ENCODE measurements around the gene U2AF1L4.
"Not testable (repeated sequence)": the region's sequence is repeated elsewhere in the genome, so short reads cannot be mapped to it uniquely, and the experiment has no call there.

The U2AF1L4 gene

DNA sequence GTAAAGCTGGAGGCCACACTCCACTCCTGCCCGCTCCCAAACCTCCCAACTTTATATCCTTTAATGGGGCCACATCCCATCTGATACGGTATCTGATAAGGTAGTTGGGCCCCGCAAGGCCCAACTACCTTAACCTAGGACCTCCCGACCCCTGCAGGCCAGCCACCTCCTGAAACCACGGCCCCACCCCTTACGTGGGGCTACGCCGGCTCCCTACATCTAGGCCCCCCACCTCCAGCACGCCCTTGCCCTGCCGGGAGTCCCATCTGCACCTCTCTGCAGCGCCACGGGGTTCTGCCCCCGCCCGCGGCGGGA lies 5.2 kb downstream of the U2AF1L4 start:
- no peak for DNase-seq

DNA sequence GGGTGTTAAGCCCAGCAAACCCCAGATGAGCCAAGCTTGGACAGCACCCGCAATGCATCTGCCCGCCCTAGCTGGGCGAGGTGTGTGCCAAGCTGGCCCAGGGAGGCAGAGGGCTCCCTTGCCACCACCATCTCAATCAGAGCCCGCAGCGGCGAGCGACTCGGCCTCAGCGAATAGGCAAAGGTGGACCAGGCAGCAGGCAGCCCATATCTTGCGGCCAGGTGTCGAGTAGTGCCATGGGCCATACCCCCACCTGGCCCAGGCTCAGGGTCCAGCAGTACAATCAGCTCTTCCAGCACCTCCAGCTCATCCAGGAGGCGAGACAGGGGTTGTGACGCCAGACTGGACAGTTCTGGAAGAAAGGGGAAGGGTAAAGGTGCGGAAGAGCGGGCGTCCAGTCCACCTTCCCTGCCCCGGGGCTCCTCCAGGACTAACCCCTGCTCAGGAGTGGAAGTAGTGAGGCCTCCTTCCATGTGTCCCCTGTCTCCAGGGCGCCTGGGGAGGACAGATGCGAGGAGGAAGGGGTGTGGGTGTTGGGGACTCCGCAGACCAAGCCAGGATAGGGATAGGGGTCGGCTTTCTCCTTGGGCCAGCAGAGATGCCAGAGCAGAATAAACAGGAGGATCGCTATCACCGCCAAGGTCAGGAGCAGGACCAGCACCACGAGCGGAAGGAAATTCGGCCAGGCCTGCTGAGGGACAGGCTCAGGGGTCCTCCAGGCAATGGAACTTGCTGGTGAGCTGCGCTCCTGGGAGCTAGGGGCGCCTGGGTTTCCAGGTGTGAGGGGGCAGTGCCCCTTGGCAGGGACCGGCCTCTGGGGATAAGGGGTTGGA lies 5.7 kb downstream of the U2AF1L4 start:
- no peak for DNase-seq

DNA sequence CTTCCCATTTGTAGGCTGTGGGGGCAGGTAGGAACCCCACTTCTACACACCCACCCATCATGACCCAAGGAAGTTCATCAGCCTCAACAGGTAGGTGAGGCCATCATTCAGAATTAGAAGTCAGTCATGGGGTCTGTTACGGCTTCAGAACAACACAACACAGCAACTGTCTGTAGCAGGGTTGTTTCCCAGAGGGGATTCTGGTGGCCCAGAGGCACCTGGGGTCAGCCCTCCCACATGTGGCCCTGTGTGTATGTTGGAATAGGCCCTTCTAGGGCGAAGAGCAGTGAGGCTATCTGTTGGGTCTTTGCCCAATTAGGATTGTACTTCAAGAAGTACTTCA lies 6.4 kb downstream of the U2AF1L4 start:
- no peak for DNase-seq

DNA sequence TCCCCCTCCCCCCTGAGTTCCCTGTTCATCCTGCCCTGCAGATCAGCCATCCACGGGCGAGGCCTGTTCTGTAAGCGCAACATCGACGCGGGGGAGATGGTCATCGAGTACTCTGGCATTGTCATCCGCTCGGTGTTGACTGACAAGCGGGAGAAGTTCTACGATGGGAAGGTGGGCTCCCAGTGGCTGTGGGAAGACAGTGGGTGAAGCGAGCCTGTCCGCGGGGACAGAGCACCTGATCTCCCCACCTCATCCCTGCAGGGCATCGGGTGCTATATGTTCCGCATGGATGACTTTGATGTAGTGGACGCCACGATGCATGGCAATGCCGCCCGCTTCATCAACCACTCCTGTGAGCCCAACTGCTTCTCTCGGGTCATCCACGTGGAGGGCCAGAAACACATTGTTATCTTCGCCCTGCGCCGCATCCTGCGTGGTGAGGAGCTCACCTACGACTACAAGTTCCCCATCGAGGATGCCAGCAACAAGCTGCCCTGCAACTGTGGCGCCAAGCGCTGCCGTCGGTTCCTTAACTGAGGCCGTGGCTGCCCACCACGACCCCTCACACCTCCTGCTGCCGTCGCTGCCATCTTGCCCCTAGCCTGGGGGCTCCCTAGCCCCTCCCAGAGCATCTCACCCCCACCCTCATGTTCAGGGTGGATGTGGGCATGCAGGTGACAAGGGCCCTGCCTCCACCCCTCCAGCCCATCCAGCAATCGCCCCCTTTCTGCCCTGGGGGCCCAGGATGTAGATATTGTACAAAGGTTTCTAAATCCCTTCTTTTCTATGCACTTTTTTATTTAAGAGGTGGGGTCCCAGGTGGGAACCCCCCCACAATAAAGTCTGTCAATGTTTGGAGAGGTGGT lies 7.0 kb downstream of the U2AF1L4 start:
- no peak for DNase-seq

DNA sequence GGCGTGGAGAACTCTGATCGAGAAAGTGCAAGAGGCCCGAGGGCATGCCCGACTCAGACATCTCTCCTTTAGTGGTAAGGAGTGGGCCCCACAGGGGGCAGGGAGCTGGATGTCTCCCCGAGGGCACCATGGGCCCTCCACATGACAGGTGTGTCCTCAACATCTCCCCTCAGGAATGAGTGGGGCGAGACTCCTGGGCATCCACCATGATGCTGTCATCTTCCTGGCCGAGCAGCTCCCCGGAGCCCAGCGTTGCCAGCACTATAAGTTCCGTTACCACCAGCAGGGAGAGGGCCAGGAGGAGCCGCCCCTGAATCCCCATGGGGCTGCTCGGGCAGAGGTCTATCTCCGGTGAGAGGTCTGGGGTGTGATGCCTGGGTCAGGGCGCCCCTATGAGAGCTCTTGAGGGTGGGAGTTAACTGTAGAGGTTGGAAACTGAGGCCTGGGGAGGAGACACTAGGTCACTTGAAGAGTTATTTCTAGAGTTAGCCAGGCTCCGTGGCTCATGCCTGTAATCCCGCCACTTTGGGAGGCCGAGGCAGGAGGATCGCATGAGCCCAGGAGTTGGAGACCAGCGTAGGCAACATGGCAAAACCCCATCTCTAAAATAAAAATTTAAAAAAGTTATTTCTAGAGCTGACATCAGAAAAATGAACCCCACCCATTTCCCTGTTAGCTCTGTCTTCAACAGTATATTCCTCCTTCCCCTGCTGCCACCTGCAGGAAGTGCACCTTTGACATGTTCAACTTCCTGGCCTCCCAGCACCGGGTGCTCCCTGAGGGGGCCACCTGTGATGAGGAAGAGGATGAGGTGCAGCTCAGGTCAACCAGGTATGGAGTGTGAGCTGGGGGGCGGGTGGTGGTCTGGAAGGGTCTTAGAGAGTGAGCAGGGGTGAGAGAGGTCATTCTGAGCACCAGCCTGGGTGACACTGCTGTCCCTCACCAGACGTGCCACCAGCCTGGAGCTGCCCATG lies 8.0 kb downstream of the U2AF1L4 start:
- peak; percentile 38 for DNase-seq

DNA sequence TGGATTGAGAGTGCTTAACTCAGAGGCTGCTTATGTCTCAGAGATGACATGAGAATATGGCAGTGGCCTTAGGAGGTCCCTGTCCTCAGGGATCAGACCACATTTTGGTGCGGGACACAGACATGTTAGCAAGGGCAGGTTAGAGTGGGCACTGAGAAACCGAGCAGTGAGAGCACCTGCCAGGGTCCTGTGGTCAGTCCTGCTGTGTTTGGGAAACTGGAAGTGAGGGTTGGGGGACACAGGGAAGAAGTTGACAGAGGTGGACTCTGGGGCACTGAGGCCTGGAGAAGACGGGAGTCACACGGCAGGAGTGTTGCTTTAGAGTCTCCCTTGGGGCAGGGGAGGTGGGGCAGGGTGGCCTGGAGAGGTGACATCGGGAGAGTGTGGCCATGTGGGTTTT lies 10.3 kb downstream of the U2AF1L4 start:
- no peak for DNase-seq

DNA sequence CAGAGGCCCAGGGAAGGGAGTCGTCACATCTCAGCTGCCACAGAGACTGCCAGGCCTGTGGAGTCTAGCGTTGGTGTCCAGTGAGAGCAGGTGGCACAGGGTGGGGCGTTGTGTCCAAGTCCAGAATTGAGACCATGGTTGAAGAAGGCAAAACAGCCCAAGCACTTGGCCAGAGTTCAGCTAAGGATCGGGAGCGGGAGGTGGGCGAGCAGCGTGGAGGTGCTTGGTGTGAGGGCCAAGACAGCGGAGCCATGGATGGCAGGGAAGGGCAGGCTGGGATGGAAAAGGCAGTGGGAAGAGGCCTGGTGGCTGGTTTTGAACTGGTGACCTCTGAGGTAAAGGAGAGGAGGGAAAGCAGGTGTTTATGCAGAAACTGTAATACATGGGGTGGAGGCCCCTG lies 10.9 kb downstream of the U2AF1L4 start:
- no peak for DNase-seq

DNA sequence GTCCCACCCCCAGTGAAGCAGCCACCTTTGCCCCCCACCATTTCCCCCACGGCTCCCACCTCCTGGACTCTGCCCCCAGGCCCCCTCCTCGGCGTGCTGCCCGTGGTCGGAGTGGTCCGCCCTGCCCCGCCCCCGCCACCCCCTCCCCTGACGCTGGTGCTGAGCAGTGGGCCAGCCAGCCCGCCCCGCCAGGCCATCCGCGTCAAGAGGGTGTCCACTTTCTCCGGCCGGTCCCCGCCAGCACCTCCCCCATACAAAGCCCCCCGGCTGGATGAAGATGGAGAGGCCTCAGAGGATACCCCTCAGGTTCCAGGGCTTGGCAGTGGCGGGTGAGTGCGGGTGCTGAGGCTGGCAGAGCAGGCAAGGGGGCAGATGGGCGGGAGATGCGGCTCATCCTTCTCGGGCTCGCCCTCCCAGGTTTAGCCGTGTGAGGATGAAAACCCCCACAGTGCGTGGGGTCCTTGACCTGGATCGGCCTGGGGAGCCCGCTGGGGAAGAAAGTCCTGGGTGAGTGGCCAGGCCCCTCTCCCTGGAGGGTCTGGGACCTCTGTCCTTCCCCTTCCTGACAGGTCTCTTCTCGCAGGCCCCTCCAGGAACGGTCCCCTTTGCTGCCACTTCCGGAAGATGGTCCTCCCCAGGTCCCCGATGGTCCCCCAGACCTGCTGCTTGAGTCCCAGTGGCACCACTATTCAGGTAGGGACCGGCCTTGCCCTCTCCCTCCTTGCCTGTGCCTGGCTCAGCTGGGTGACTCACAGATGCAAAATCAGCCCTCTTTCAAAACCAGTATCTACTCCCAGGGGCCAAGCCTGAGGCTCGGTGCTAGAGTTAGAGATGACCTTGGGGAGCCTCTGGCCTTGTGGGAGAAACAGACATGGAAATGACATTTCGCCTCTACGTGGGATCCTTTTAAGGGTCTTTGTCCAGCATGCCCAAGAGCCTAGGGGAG lies 11.8 kb downstream of the U2AF1L4 start:
- no peak for DNase-seq

DNA sequence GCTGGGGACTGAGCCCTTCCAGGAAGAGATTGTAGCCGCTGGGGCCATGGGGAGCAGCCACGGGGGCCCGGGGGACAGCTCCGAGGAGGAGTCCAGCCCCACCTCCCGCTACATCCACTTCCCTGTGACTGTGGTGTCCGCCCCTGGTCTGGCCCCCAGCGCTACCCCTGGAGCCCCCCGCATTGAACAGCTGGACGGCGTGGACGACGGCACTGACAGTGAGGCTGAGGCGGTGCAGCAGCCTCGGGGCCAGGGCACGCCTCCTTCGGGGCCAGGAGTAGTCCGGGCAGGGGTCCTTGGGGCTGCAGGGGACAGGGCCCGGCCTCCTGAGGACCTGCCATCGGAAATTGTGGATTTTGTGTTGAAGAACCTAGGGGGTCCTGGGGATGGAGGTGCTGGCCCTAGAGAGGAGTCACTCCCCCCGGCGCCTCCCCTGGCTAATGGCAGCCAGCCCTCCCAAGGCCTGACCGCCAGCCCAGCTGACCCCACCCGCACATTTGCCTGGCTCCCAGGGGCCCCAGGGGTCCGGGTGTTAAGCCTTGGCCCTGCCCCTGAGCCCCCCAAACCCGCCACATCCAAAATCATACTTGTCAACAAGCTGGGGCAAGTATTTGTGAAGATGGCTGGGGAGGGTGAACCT lies 12.6 kb downstream of the U2AF1L4 start:
- DNase-seq, result no peak

DNA sequence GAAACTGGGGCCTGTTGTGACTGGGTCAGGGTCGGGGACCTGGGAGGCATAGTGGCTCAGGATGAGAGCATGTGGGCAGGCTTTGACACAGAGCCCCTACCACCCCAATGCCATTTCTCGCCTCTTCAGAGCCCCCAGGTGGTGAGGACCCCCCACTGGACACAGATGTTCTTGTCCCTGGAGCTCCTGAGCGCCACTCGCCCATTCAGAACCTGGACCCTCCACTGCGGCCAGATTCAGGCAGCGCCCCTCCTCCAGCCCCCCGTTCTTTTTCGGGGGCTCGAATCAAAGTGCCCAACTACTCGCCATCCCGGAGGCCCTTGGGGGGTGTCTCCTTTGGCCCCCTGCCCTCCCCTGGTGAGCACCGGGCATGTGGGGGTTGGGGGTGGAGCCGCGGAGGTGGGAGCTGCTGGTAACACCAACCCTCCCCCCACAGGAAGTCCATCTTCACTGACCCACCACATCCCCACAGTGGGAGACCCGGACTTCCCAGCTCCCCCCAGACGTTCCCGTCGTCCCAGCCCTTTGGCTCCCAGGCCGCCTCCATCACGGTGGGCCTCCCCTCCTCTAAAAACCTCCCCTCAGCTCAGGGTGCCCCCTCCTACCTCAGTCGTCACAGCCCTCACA lies 13.3 kb downstream of the U2AF1L4 start:
- no peak for DNase-seq

DNA sequence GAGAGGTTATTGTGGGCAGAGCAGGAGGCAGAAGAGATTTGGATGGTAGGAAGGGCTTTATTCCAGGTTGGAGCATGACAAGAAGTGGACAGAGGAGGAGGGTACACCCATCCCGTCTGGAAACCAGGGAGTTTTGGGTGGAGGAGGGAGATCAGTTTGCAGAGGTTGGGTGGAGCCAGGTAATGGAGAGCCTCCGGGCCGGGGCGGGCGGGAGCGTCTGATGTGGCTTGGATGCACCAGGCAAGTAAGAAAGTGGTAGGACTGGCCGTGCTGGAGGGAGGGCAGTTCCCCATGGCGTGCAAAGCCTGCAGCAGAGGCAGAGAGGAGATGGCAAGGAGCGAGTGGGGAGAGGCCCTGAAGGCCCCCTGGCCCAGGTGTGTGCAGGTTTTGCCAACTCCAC lies 13.9 kb downstream of the U2AF1L4 start:
- DNase-seq, result no peak

DNA sequence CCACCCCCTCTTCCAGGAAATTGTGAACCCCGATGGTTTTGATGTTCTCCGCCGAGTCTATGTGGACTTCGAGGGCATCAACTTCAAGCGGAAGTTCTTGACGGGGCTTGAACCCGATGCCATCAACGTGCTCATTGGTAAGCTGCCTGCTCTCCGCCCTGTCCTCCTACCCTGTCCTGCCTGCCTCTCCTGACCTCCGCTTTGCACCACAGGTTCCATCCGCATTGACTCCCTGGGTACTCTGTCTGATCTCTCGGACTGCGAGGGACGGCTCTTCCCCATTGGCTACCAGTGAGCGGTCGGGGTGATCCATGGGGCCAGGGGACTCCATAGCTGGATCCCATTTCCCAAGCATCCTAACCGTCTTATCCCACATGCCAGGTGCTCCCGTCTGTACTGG lies 14.9 kb downstream of the U2AF1L4 start:
- no peak for DNase-seq

DNA sequence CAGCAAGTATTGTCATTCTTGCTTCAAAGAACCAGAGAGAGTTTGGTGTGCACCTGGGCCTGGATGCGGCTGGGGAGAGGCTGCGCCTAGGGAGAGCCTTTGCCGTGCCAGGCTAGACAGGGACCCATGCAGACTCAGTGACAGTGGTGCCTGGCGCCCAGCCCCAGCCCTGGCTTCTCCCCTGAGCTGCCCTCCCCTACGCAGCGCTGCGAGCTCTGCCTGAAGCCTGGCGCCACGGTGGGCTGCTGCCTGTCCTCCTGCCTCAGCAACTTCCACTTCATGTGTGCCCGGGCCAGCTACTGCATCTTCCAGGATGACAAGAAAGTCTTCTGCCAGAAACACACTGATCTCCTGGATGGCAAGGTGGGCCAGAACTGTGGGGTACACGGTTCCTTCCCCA lies 15.5 kb downstream of the U2AF1L4 start:
- no peak for DNase-seq

DNA sequence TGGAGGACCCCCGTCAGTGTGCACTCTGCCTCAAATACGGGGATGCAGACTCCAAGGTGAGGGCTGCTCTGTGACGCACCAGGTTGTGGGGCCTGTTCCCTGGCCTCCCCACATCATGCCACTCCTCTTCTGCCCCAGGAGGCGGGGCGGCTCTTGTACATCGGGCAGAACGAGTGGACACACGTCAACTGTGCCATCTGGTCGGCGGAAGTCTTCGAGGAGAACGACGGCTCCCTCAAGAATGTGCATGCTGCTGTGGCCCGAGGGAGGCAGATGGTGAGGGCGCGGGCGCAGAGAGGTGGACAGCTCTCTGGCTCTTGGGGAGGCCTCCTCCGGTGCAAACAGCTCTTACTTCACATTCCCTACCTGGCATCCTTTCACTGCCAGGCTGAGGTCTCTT lies 16.2 kb downstream of the U2AF1L4 start:
- no peak for DNase-seq

DNA sequence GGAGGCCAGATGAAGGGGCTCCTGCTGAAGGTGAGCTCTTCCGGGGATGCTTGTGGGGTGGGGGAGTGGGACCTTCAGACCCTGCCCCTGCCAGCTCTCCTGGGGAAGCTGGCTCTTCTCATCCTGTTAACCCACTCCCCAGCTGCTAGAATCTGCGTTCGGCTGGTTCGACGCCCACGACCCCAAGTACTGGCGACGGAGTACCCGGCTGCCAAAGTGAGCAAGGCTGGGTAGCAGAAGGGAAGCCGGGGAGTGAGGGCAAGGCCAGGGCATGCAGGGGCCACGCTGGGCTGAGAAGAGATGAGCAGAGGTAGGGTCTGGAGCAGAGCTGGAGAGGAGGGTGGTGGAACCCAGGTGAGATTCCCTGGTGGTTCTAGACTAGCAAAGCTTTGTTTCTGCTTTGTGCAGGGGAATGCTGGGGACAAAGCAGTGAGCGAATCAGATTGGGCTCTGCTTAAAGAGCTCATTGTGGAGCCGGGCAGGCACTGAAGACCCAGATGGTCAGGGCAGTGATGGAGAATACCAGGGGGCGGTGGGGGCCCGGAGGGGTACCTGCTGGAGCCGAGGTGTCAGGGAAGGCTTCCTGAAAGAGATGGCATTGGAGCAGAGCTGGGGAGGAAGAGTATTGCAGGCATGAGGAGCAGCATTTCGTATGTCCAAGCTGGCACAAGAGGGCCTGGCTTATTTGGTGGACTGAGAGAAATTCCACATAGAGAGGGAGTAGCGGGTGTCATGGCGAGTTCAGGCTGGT lies 17.1 kb downstream of the U2AF1L4 start:
- DNase-seq, result no peak

DNA sequence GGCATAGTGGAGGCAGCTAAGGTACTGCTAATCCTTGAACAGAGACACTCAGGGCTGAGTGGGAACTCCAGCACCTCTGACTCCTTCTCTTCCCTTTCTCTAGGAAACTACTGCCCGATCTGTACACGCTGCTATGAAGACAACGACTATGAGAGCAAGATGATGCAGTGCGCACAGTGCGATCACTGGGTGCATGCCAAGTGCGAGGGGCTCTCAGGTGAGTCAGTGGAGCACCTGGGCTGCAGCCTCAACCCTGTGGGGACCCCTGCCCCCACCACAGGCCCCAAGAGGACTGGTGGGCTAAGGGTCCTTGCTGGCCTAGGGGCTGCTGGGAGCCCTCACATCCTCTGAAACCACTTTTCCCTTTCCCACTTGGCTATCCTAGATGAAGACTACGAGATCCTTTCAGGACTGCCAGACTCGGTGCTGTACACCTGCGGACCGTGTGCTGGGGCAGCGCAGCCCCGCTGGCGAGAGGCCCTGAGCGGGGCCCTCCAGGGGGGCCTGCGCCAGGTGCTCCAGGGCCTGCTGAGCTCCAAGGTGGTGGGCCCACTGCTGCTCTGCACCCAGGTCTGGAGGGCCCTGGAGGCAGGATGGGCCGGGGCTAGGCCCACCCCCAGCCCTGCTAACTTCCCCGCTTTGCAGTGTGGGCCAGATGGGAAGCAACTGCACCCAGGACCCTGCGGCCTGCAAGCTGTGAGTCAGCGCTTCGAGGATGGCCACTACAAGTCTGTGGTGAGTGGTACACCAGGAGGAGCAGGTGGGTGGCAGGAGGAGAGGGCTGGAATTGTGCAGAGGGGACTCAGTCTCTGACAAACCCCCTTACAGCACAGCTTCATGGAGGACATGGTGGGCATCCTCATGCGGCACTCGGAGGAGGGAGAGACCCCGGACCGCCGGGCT lies 17.9 kb downstream of the U2AF1L4 start:
- DNase-seq, result no peak

DNA sequence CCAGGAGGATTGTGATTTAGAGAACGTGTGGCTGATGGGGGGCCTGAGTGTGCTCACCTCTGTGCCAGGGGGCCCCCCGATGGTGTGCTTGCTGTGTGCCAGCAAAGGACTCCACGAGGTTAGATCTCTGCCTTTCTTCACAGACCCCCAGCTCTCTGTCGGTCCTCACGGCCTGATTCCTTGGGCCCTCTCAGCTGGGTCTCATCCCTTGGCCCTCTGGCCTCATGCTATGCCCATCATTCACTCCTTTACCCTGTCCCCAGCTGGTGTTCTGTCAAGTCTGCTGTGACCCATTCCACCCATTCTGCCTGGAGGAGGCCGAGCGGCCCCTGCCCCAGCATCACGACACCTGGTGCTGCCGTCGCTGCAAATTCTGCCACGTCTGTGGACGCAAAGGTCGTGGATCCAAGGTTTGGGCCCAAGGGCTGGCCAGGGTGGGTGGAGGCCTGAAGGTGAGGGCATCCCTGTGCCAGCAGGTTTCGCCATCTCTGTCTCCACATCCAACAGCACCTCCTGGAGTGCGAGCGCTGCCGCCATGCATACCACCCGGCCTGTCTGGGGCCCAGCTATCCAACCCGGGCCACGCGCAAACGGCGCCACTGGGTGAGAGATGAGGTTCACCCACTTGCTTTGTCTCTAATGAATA lies 19.9 kb downstream of the U2AF1L4 start:
- no peak for DNase-seq

DNA sequence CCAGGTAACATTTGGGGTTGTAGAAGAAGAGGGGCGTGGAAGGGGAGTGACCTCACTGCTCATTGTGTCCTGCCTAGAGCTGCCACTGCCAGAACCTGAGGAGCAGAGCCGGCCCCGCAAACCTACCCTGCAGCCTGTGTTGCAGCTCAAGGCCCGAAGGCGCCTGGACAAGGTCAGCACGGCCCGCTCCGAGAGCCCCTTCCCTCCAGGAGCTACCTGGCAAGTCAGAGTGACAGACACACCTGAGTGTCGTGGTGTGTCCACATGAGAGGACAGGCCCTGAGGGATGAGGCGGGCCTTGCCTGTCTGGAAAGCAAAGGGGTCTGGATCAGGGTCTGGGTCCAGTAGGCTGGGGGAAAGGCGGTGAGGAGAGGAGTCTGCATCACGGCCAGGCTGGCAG lies 20.7 kb downstream of the U2AF1L4 start:
- DNase-seq, result no peak

DNA sequence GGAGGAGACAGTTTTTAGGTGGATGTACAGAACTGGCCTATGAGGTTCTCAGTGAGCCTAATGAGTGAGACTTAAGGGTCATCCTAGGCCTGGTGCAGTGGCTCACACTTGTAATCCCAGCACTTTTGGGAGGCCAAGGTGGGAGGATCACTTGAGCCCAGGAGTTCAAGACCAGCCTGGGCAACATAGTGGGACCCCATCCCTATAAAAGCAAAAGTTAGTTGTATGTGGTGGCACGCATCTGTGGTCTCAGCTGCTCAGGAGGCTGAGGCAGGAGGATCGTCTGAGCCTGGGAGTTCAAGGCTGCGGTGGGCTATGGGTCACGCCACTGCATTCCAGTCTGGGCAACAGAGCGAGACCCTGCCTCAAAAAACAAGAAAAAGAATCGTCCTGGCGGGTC lies 21.1 kb downstream of the U2AF1L4 start:
- not testable (repeated sequence) for DNase-seq

Measured in CD4-positive, alpha-beta T cell treated with Interleukin-6 for 4 hours (primary cell).